ENCODE measurements around the gene NTMT1.

- TF ChIP-seq CTCF (IDR thresholded peaks at IDR 0.05) (no peak), ZFX (IDR thresholded peaks at IDR 0.05; ENCODE audit: borderline replicate concordance) (no peak)
Observed at GRCh38 chr9:129676287-129676686, 50.3 kb downstream of the NTMT1 start.
